Upper lobe of left lung (tissue), 4 donors: ENCODE measurements around the gene CERS1.

Source experiments
- EP300 ChIP-seq, 4 donors: sonication (generic); formaldehyde crosslinking; IDR thresholded peaks; one replicate each; pipeline ENCODE4 v1.5.1; 2017; ENCODE audit warnings: antibody characterized with exemption in 4 of 4, control low read depth in 2 of 4
- POLR2A ChIP-seq, 4 donors: fragments of 450-650 bp; IDR thresholded peaks; one replicate each; pipeline ENCODE4 v1.5.1; 2016 to 2017; ENCODE audit warnings: antibody characterized with exemption in 4 of 4, mild to moderate bottlenecking in 2 of 4
- POLR2AphosphoS5 ChIP-seq, 2 donors: sonication (generic); formaldehyde crosslinking; IDR thresholded peaks; one replicate each; pipeline ENCODE4 v1.5.1; 2017; ENCODE audit warnings: antibody characterized with exemption in 2 of 2
- TF ChIP-seq, protein P1 (sequence below), 6 experiments: fragments of 450-650 bp in 4 of 6; fragments of 200-600 bp in 2 of 6; sonication (generic) in 2 of 6; IDR thresholded peaks; one replicate each; pipeline ENCODE4 v1.5.1; 2016 to 2019; ENCODE audit warnings: antibody characterized with exemption in 6 of 6

DNA sequence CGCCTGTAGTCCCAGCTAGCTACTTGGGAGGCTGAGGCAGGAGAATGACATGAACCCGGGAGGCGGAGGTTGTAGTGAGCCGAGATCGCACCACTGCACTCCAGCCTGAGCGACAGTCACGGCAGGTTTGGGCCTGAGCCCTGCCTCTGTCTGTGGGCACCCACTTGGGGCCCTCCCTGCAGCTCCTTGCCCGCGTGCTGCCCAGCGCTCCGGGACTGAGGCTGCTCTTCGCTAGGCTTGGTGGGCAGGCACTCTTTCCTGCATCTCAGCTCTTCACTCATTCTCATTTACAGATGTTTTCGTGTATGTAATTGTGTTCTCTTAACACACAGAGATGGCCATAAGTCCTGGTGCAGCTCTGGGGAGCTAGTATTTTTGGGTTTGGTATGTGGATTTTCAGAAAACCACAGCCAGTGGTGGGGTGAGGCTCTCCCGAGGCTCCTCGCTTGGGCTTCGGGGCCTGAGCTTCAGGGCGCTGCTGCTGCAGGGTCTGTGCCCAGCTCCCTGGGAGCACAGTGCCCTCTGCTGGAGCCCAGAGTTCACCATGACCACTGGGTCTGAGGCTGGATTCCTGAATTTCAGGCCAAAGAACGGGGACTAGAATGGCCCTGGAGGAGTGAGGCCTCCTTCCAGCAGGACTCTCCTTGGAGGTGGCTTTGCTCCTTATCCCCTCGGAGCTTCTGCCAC lies 49.0 kb downstream of the CERS1 start:
- TF ChIP-seq, protein P1, sequence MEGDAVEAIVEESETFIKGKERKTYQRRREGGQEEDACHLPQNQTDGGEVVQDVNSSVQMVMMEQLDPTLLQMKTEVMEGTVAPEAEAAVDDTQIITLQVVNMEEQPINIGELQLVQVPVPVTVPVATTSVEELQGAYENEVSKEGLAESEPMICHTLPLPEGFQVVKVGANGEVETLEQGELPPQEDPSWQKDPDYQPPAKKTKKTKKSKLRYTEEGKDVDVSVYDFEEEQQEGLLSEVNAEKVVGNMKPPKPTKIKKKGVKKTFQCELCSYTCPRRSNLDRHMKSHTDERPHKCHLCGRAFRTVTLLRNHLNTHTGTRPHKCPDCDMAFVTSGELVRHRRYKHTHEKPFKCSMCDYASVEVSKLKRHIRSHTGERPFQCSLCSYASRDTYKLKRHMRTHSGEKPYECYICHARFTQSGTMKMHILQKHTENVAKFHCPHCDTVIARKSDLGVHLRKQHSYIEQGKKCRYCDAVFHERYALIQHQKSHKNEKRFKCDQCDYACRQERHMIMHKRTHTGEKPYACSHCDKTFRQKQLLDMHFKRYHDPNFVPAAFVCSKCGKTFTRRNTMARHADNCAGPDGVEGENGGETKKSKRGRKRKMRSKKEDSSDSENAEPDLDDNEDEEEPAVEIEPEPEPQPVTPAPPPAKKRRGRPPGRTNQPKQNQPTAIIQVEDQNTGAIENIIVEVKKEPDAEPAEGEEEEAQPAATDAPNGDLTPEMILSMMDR (IDR thresholded peaks at IDR 0.05), result peak; percentile 65 to 86 (median 79)
- TF ChIP-seq POLR2AphosphoS5 (IDR thresholded peaks at IDR 0.05), result no peak
- no peak for TF ChIP-seq POLR2A (IDR thresholded peaks at IDR 0.05)
- TF ChIP-seq EP300 (IDR thresholded peaks at IDR 0.05), result no peak
